Measurements from ENCODE around the gene CLASP2. TPM values are rescaled to one million over a fixed set of nuclear protein-coding genes. Genes with fewer than 3 reads are reported as not detected.

CLASP2 gene
- total RNA-seq, 2 experiments from 2014 or later: 63.4 to 73.1 TPM

DNA sequence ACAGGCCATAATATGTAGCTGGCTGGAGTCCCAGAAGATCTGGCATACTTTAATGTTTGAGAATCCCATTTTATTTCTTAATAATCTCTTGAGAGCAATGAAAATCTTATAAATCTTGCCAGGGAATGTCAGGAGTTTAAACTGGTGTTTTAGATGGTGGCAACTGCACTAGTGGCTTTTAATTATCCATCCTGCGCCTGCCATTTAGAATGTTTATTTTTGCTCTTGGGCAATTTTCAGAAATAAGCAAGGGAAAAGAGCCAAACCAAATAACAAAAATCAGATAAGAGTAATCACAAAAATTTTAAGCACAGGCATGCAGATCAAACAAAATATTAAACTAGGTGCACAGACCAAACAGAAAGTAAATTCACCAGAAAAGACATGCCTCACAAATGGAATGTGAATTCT lies 235.9 kb downstream of the CLASP2 start:
- TF ChIP-seq, protein P1, sequence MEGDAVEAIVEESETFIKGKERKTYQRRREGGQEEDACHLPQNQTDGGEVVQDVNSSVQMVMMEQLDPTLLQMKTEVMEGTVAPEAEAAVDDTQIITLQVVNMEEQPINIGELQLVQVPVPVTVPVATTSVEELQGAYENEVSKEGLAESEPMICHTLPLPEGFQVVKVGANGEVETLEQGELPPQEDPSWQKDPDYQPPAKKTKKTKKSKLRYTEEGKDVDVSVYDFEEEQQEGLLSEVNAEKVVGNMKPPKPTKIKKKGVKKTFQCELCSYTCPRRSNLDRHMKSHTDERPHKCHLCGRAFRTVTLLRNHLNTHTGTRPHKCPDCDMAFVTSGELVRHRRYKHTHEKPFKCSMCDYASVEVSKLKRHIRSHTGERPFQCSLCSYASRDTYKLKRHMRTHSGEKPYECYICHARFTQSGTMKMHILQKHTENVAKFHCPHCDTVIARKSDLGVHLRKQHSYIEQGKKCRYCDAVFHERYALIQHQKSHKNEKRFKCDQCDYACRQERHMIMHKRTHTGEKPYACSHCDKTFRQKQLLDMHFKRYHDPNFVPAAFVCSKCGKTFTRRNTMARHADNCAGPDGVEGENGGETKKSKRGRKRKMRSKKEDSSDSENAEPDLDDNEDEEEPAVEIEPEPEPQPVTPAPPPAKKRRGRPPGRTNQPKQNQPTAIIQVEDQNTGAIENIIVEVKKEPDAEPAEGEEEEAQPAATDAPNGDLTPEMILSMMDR (IDR thresholded peaks at IDR 0.05): no peak
- ATAC-seq (ENCODE audit: poor library complexity): no peak
- no peak overlapping the region for H3K4me3 Mint-ChIP-seq

DNA sequence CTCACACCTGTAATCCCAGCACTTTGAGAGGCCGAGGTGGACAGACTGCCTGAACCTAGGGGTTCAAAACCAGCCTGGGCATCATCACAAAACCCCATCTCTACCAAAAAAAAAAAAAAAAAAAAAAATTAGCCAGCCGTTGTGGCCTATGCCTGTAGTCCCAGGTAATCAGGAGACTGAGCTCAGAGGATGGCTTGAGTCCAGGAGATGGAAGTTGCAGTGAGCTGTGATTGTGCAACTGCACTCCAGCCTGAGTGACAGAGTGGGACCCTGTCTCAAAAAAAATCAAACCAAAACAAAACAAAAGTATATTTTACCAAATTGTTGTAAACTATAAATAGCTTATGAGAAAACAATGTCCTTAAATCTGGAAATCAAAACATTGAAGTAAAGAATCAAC lies 243.2 kb downstream of the CLASP2 start:
- TF ChIP-seq, protein P1 (IDR thresholded peaks at IDR 0.05): no peak
- intact Hi-C loops (cut with DNase I, micrococcal nuclease): no loop called here
- H3K36me3 Mint-ChIP-seq (ENCODE audit: low read depth): no peaks in the 10 kb centered on the region
- DNase-seq (no peak), ATAC-seq (ENCODE audit: poor library complexity) (no peak)
- H3K4me1 ChIP-seq (ENCODE audit: insufficient read depth, low read length): no peaks in the 10 kb centered on the region
- POLR2A ChIA-PET: no interaction called here
- H3K27me3 Mint-ChIP-seq: no peaks in the 10 kb centered on the region
- H3K27ac Mint-ChIP-seq: no peak overlapping the region
- no peaks in the 10 kb centered on the region for H3K9me3 Mint-ChIP-seq
- H3K27me3 ChIP-seq (ENCODE audit: control insufficient read depth in 1 of 2, insufficient read depth in 2 of 2, low read length in 2 of 2): no peaks in the 10 kb centered on the region
- no peaks in the 10 kb centered on the region for H3K9me3 ChIP-seq (ENCODE audit: control insufficient read depth in 1 of 2, insufficient read depth in 1 of 2, low read length in 2 of 2)
- H3K4me1 Mint-ChIP-seq (ENCODE audit: low read depth): no peaks in the 10 kb centered on the region
- no peak overlapping the region for H3K27ac ChIP-seq (ENCODE audit: low read depth in 1 of 2, low read length in 2 of 2)
- H3K4me3 Mint-ChIP-seq: no peak overlapping the region
- H3K4me3 ChIP-seq (ENCODE audit: low read length): no peak overlapping the region
- H3K36me3 ChIP-seq (ENCODE audit: insufficient read depth, low read length): no peaks in the 10 kb centered on the region
- CTCF ChIA-PET: no interaction called here

More for the DNA sequence above, 235.9 kb downstream of the CLASP2 start:
- Histone ChIP-seq H3K4me3 (ENCODE audit: low read length) (no peak overlapping the region), H3K36me3 (ENCODE audit: insufficient read depth, low read length) (no peaks in the 10 kb centered on the region), H3K27me3 (ENCODE audit: control insufficient read depth in 1 of 2, insufficient read depth in 2 of 2, low read length in 2 of 2) (no peaks in the 10 kb centered on the region), H3K9me3 (ENCODE audit: control insufficient read depth in 1 of 2, insufficient read depth in 1 of 2, low read length in 2 of 2) (no peaks in the 10 kb centered on the region), H3K4me1 (ENCODE audit: insufficient read depth, low read length) (no peaks in the 10 kb centered on the region), H3K27ac (ENCODE audit: low read depth in 1 of 2, low read length in 2 of 2) (no peak overlapping the region)
- ChIA-PET POLR2A (no interaction called here), CTCF (no interaction called here)
- no peak for DNase-seq
- Mint-ChIP-seq H3K27me3 (no peaks in the 10 kb centered on the region), H3K36me3 (ENCODE audit: low read depth) (no peaks in the 10 kb centered on the region), H3K4me1 (ENCODE audit: low read depth) (no peaks in the 10 kb centered on the region), H3K9me3 (no peaks in the 10 kb centered on the region), H3K27ac (no peak overlapping the region)
- intact Hi-C loops (cut with DNase I, micrococcal nuclease): no loop called here

DNA sequence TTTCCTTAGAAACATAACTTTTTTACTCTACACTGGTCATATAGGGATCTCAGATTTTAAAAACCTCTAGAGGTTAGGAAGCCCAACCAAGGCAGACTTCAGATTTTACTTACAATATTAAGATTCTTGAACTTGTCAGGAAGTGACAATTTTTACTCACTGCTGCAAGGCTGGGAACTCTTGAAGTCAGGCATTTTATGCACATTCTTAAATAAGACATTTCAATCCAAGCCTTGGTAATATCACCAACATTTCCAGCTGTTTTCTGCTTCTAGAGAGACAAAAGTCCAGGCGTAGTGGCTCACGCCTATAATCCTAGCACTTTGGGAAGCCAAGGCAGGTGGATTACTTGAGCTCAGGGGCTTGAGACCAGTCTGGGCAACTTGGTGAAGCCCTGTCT lies 244.2 kb downstream of the CLASP2 start:
- CTCF ChIA-PET: no interaction called here
- intact Hi-C loops (cut with DNase I, micrococcal nuclease): no loop called here

More for the DNA sequence above, 244.2 kb downstream of the CLASP2 start:
- H3K27ac ChIP-seq (ENCODE audit: low read depth in 1 of 2, low read length in 2 of 2): no peak overlapping the region
- no peaks in the 10 kb centered on the region for H3K36me3 ChIP-seq (ENCODE audit: insufficient read depth, low read length)
- Mint-ChIP-seq H3K9me3 (no peaks in the 10 kb centered on the region), H3K36me3 (ENCODE audit: low read depth) (no peaks in the 10 kb centered on the region), H3K27me3 (no peaks in the 10 kb centered on the region), H3K4me1 (ENCODE audit: low read depth) (no peaks in the 10 kb centered on the region), H3K4me3 (no peak overlapping the region), H3K27ac (no peak overlapping the region)
- H3K4me1 ChIP-seq (ENCODE audit: insufficient read depth, low read length): no peaks in the 10 kb centered on the region
- H3K9me3 ChIP-seq (ENCODE audit: control insufficient read depth in 1 of 2, insufficient read depth in 1 of 2, low read length in 2 of 2): no peaks in the 10 kb centered on the region
- DNase-seq (no peak), ATAC-seq (ENCODE audit: poor library complexity) (no peak)
- POLR2A ChIA-PET: no interaction called here
- H3K4me3 ChIP-seq (ENCODE audit: low read length): no peak overlapping the region
- TF ChIP-seq, protein P1 (IDR thresholded peaks at IDR 0.05): no peak
- H3K27me3 ChIP-seq (ENCODE audit: control insufficient read depth in 1 of 2, insufficient read depth in 2 of 2, low read length in 2 of 2): no peaks in the 10 kb centered on the region

All from CD4-positive, alpha-beta T cell (primary cell).